ENCODE measurements around the gene SLC49A3. TPM values are rescaled to one million over a fixed set of nuclear protein-coding genes. Genes with fewer than 3 reads are reported as not detected.

SLC49A3 gene
- total and polyA plus RNA-seq, 10 of the 15 experiments (the other 5 are each of a cell fraction or from before 2014, with no cell fraction given), result 0.09 to 0.85 (median 0.18) TPM; not detected in 4

- TF ChIP-seq REST (IDR thresholded peaks at IDR 0.05; ENCODE audit: low read depth, low read length) (no peak), PAX5 (IDR thresholded peaks at IDR 0.05; ENCODE audit: borderline replicate concordance, low read depth, low read length) (no peak), ZBTB40 (IDR thresholded peaks at IDR 0.05; ENCODE audit: borderline replicate concordance) (peak; percentile 75), CREB1 (IDR thresholded peaks at IDR 0.05; ENCODE audit: low read depth) (no peak), NFIC (IDR thresholded peaks at IDR 0.05; ENCODE audit: low read depth, low read length) (no peak), BACH1 (IDR thresholded peaks at IDR 0.05; ENCODE audit: borderline replicate concordance) (no peak), SUPT20H (IDR thresholded peaks at IDR 0.05; ENCODE audit: borderline replicate concordance, control insufficient read depth, low read depth, low read length) (no peak), NR2C2 (IDR thresholded peaks at IDR 0.05; ENCODE audit: borderline replicate concordance, control insufficient read depth, insufficient read length, low read depth) (peak; percentile 44), SPI1 (IDR thresholded peaks at IDR 0.05; ENCODE audit: borderline replicate concordance, insufficient read depth, low read depth, low read length) (no peak), IKZF1 (conservative IDR thresholded peaks at IDR 0.05) (peak; percentile 46; the same call in 1 of the 2 replicates), ATF3 (IDR thresholded peaks at IDR 0.05; ENCODE audit: borderline replicate concordance, extremely low read depth, low read depth, low read length) (no peak), MAX (IDR thresholded peaks at IDR 0.05; ENCODE audit: low read depth, low read length) (peak; percentile 33; the same call in 1 of the 2 replicates), TARDBP (IDR thresholded peaks at IDR 0.05; ENCODE audit: borderline replicate concordance) (no peak)
- TF ChIP-seq, protein P1, sequence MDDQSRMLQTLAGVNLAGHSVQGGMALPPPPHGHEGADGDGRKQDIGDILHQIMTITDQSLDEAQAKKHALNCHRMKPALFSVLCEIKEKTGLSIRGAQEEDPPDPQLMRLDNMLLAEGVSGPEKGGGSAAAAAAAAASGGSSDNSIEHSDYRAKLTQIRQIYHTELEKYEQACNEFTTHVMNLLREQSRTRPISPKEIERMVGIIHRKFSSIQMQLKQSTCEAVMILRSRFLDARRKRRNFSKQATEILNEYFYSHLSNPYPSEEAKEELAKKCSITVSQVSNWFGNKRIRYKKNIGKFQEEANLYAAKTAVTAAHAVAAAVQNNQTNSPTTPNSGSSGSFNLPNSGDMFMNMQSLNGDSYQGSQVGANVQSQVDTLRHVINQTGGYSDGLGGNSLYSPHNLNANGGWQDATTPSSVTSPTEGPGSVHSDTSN (IDR thresholded peaks at IDR 0.05; ENCODE audit: insufficient replicate concordance, low read depth, low read length), result peak; percentile 1
These were observed 25.2 kb downstream of the SLC49A3 start (continued) for GRCh38 chr4:663438-664428.

All from GM12878 (cell line).